ENCODE data around the gene LAMC2. TPM values are rescaled to one million over a fixed set of nuclear protein-coding genes. Genes with fewer than 3 reads are reported as not detected.

The LAMC2 gene
- total RNA-seq, 1 experiment from 2014 or later = 884 TPM

- no peaks in the 10 kb centered on the region for H3K27me3 Mint-ChIP-seq (ENCODE audit: insufficient read depth, unreplicated experiment)
- peaks cover 44% of the 10 kb centered on the region for H3K4me1 Mint-ChIP-seq (ENCODE audit: insufficient read depth, unreplicated experiment)
- H3K36me3 Mint-ChIP-seq (ENCODE audit: insufficient read depth, unreplicated experiment) = peaks cover 42% of the 10 kb centered on the region
- intact Hi-C loops (cut with micrococcal nuclease) = no loop called here
- no peak for DNase-seq (ENCODE audit: unreplicated experiment)
- TF ChIP-seq, protein P1, sequence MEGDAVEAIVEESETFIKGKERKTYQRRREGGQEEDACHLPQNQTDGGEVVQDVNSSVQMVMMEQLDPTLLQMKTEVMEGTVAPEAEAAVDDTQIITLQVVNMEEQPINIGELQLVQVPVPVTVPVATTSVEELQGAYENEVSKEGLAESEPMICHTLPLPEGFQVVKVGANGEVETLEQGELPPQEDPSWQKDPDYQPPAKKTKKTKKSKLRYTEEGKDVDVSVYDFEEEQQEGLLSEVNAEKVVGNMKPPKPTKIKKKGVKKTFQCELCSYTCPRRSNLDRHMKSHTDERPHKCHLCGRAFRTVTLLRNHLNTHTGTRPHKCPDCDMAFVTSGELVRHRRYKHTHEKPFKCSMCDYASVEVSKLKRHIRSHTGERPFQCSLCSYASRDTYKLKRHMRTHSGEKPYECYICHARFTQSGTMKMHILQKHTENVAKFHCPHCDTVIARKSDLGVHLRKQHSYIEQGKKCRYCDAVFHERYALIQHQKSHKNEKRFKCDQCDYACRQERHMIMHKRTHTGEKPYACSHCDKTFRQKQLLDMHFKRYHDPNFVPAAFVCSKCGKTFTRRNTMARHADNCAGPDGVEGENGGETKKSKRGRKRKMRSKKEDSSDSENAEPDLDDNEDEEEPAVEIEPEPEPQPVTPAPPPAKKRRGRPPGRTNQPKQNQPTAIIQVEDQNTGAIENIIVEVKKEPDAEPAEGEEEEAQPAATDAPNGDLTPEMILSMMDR (IDR thresholded peaks at IDR 0.05; ENCODE audit: unreplicated experiment) = no peak
- ChIA-PET POLR2A (interaction anchor here (1.2 to 5.4 kb wide), 5 partner anchors 9 to 30 kb away, joined by 3 to 32 read pairs (median 9); no protein-coding TSS in a partner anchor), CTCF (interaction anchor here (0.6 to 2.0 kb wide), 9 partner anchors 8 to 43 kb away, joined by 3 to 7 read pairs (median 5); no protein-coding TSS in a partner anchor)
- peaks cover 15% of the 10 kb centered on the region for H3K9me3 Mint-ChIP-seq (ENCODE audit: unreplicated experiment)
- no peak overlapping the region for H3K4me3 Mint-ChIP-seq (ENCODE audit: unreplicated experiment)
- no TSS peak for BruUV-seq (replicated peaks)
- H3K27ac Mint-ChIP-seq (ENCODE audit: low read depth, unreplicated experiment) = no peak overlapping the region
Measured at GRCh38 chr1:183247931-183248330, 61.9 kb downstream of the LAMC2 start.

DNA sequence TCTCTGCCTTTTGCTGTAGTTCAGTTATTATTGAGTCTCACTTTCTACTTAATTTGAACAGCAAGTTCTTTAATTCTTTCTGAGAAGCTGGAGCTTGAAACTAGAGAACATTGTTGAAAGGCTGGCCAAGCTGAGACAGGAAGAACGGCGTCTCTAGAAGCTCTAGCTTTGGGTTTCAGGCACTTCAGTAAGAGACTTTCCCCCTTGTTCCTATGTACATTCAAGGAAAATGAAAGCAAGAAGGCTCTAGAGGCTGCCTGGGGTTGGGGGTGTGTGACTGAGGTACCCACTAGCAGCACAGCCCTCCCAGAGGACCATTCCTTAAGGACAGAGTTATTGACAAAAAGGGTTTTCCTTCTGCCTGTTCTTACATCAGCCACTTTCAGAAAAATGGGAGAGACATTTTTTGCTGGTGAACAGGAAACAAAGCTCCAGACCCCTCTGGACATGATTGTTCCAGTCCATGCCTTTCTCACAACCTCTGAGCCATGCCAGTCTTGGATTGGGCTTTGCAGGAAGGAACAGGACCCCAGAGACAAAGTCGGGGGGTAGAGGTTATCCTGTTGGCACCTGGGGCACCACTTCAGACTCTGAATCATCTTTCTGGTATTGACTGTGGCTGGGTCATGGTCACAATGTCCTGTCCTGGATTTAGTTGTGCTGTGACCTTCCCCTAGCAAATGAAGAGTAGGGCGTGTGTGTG lies 63.1 kb downstream of the LAMC2 start:
- Mint-ChIP-seq H3K4me1 (ENCODE audit: insufficient read depth, unreplicated experiment) (peaks cover 36% of the 10 kb centered on the region), H3K27ac (ENCODE audit: low read depth, unreplicated experiment) (peak overlapping the region; percentile 50), H3K9me3 (ENCODE audit: unreplicated experiment) (peaks cover 25% of the 10 kb centered on the region), H3K27me3 (ENCODE audit: insufficient read depth, unreplicated experiment) (no peaks in the 10 kb centered on the region), H3K36me3 (ENCODE audit: insufficient read depth, unreplicated experiment) (peaks cover 36% of the 10 kb centered on the region), H3K4me3 (ENCODE audit: unreplicated experiment) (no peak overlapping the region)
- CTCF ChIA-PET = interaction anchor here (0.6 to 1.6 kb wide), 4 partner anchors 14 to 39 kb away, joined by 3 to 5 read pairs (median 4); no protein-coding TSS in a partner anchor
- TF ChIP-seq, protein P1 (IDR thresholded peaks at IDR 0.05; ENCODE audit: unreplicated experiment) = no peak
- BruUV-seq (replicated peaks) = no TSS peak
- no peak for DNase-seq (ENCODE audit: unreplicated experiment)
- POLR2A ChIA-PET = interaction anchor here (0.7 to 5.4 kb wide), 4 partner anchors 8 to 29 kb away, joined by 3 to 32 read pairs (median 10); no protein-coding TSS in a partner anchor
- intact Hi-C loops (cut with micrococcal nuclease) = no loop called here

GRCh38 chr1:183249941-183250452 lies 63.9 kb downstream of the LAMC2 start:
- no peak for DNase-seq (ENCODE audit: unreplicated experiment)
- TF ChIP-seq, protein P1 (IDR thresholded peaks at IDR 0.05; ENCODE audit: unreplicated experiment) = no peak
- H3K9me3 Mint-ChIP-seq (ENCODE audit: unreplicated experiment) = peaks cover 34% of the 10 kb centered on the region
- intact Hi-C loops (cut with micrococcal nuclease) = no loop called here
- peak overlapping the region; percentile 50 for H3K27ac Mint-ChIP-seq (ENCODE audit: low read depth, unreplicated experiment)
- POLR2A ChIA-PET = no interaction called here
- no peak overlapping the region for H3K4me3 Mint-ChIP-seq (ENCODE audit: unreplicated experiment)
- CTCF ChIA-PET = no interaction called here
- H3K4me1 Mint-ChIP-seq (ENCODE audit: insufficient read depth, unreplicated experiment) = peaks cover 36% of the 10 kb centered on the region
- no TSS peak for BruUV-seq (replicated peaks)
- H3K27me3 Mint-ChIP-seq (ENCODE audit: insufficient read depth, unreplicated experiment) = no peaks in the 10 kb centered on the region
- peaks cover 29% of the 10 kb centered on the region for H3K36me3 Mint-ChIP-seq (ENCODE audit: insufficient read depth, unreplicated experiment)

DNA sequence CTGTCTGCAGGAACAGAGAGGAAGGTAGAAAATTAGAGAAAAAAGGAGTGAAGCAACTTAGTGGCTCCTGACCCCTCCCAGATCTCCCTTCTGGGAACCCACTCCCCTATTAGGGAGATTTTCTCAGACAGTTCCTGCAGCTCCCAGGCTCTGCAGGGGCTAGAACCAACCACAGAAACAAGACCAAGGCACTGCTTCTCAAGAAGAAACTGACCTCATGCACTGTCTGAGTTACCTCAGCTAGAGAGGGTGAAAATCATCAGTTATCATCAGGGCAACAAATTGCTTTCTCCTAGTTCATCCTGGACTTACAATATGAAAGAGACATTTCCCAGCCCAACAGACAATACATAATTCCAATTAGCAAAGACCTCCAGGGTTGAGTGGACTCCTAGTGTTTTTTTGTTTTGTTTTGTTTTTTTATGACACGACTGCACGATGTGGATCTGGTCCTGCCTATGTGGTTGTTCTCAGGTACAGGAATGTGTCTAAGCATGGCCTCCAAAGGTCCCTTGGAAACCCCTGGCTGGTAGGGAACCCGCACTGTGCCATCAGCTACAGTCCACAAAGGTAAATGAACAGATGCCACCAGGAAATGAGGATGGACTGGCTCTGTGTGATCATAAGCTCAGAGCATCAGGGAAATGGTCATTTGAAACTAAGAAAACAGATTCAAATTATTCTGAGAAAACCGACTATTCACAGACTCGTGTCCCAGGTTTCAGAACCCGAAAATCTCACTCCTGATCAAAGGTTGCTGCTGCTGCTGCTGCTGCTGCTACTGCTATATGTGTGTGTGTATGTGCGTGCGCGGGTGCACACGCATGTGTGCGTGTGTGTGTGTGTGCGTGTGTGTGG lies 65.3 kb downstream of the LAMC2 start:
- CTCF ChIA-PET = interaction anchor here (0.5 to 0.7 kb wide), 2 partner anchors 54 to 1174 kb away, joined by 3 read pairs; no protein-coding TSS in a partner anchor
- BruUV-seq (replicated peaks) = no TSS peak
- Mint-ChIP-seq H3K36me3 (ENCODE audit: insufficient read depth, unreplicated experiment) (peaks cover 17% of the 10 kb centered on the region), H3K4me1 (ENCODE audit: insufficient read depth, unreplicated experiment) (peaks cover 31% of the 10 kb centered on the region), H3K4me3 (ENCODE audit: unreplicated experiment) (no peak overlapping the region), H3K27ac (ENCODE audit: low read depth, unreplicated experiment) (peak overlapping the region; percentile 43), H3K27me3 (ENCODE audit: insufficient read depth, unreplicated experiment) (no peaks in the 10 kb centered on the region), H3K9me3 (ENCODE audit: unreplicated experiment) (peaks cover 37% of the 10 kb centered on the region)
- intact Hi-C loops (cut with micrococcal nuclease) = no loop called here
- DNase-seq (ENCODE audit: unreplicated experiment) = no peak
- POLR2A ChIA-PET = interaction anchor here (1.1 kb wide), 1 partner anchor 10 kb away, joined by 3 read pairs; no protein-coding TSS in a partner anchor
- TF ChIP-seq, protein P1 (IDR thresholded peaks at IDR 0.05; ENCODE audit: unreplicated experiment) = no peak

Measured in MCF 10A (cell line).